ENCODE results near the gene SRMS.

Gene SRMS

GRCh38 chr20:63553251-63553932 is 5.8 kb upstream of the SRMS start:
- TF ChIP-seq, protein P1, sequence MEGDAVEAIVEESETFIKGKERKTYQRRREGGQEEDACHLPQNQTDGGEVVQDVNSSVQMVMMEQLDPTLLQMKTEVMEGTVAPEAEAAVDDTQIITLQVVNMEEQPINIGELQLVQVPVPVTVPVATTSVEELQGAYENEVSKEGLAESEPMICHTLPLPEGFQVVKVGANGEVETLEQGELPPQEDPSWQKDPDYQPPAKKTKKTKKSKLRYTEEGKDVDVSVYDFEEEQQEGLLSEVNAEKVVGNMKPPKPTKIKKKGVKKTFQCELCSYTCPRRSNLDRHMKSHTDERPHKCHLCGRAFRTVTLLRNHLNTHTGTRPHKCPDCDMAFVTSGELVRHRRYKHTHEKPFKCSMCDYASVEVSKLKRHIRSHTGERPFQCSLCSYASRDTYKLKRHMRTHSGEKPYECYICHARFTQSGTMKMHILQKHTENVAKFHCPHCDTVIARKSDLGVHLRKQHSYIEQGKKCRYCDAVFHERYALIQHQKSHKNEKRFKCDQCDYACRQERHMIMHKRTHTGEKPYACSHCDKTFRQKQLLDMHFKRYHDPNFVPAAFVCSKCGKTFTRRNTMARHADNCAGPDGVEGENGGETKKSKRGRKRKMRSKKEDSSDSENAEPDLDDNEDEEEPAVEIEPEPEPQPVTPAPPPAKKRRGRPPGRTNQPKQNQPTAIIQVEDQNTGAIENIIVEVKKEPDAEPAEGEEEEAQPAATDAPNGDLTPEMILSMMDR (IDR thresholded peaks at IDR 0.05; ENCODE audit: low read depth, low read length, missing control alignments) = no peak
- no peak for DNase-seq (ENCODE audit: extremely low read depth, low read depth)
- peak overlapping the region; percentile 44 for H3K4me3 ChIP-seq (replicated peaks; ENCODE audit: low read depth, low read length)

GRCh38 chr20:63552481-63553249 is 5.1 kb upstream of the SRMS start:
- H3K4me3 ChIP-seq (replicated peaks; ENCODE audit: low read depth, low read length) = no peak overlapping the region
- TF ChIP-seq, protein P1 (IDR thresholded peaks at IDR 0.05; ENCODE audit: low read depth, low read length, missing control alignments) = no peak
- no peak for DNase-seq (ENCODE audit: extremely low read depth, low read depth)

GRCh38 chr20:63551068-63551467 is 3.5 kb upstream of the SRMS start:
- TF ChIP-seq, protein P1 (IDR thresholded peaks at IDR 0.05; ENCODE audit: low read depth, low read length, missing control alignments) = no peak
- DNase-seq (ENCODE audit: extremely low read depth, low read depth) = no peak
- no peak overlapping the region for H3K4me3 ChIP-seq (replicated peaks; ENCODE audit: low read depth, low read length)

- H3K4me3 ChIP-seq (replicated peaks; ENCODE audit: low read depth, low read length) = no peak overlapping the region
- DNase-seq (ENCODE audit: extremely low read depth, low read depth) = no peak
- TF ChIP-seq, protein P1 (IDR thresholded peaks at IDR 0.05; ENCODE audit: low read depth, low read length, missing control alignments) = no peak
Observed at GRCh38 chr20:63549679-63550282, 2.2 kb upstream of the SRMS start.

GRCh38 chr20:63549019-63549418 is 1.5 kb upstream of the SRMS start:
- TF ChIP-seq, protein P1 (IDR thresholded peaks at IDR 0.05; ENCODE audit: low read depth, low read length, missing control alignments) = no peak
- DNase-seq (ENCODE audit: extremely low read depth, low read depth) = no peak
- no peak overlapping the region for H3K4me3 ChIP-seq (replicated peaks; ENCODE audit: low read depth, low read length)

DNA sequence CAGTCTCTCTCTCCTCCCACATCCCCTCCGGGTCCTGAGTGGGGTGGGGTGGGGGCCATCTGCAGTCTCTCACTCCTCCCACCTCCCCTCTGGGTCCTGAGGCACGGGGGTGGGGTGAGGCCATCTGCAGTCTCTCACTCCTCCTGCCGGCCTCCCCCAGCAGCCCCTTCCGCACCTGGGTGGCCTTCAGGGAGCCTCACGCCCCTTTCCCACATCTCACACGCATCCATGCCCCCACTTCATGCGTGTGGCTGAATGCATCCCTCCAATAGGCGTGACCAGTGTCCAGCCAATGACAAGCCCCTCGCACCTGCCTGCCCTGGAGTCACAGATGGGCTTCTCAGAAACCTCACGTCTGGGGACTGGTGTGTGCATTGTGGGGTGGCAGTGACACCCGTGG is 993 bp upstream of the SRMS start:
- TF ChIP-seq, protein P1 (IDR thresholded peaks at IDR 0.05; ENCODE audit: low read depth, low read length, missing control alignments) = no peak
- no peak for DNase-seq (ENCODE audit: extremely low read depth, low read depth)
- H3K4me3 ChIP-seq (replicated peaks; ENCODE audit: low read depth, low read length) = no peak overlapping the region

Measured in HFF-Myc (cell line).